Measurements from ENCODE around the gene KYNU.

KYNU gene

DNA sequence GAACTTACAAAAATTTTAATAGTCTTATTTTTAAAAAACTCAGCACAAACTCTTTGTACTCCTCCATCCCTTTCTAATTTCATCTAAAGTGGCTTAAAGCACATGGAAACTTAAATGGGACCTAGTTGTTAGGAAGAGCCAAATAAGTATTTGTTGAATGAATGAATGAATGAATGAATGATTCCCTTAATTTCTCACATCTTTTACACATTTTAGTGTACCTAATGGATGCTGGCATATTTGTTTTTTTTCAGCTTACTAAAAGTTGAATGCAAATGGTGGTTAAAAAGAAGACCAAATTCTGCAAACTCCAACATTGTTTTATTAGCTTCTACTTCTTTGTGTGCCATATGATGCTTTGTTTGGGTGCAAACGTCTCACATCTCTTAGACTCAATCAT is 89.6 kb downstream of the KYNU start:
- DNase-seq, result no peak

DNA sequence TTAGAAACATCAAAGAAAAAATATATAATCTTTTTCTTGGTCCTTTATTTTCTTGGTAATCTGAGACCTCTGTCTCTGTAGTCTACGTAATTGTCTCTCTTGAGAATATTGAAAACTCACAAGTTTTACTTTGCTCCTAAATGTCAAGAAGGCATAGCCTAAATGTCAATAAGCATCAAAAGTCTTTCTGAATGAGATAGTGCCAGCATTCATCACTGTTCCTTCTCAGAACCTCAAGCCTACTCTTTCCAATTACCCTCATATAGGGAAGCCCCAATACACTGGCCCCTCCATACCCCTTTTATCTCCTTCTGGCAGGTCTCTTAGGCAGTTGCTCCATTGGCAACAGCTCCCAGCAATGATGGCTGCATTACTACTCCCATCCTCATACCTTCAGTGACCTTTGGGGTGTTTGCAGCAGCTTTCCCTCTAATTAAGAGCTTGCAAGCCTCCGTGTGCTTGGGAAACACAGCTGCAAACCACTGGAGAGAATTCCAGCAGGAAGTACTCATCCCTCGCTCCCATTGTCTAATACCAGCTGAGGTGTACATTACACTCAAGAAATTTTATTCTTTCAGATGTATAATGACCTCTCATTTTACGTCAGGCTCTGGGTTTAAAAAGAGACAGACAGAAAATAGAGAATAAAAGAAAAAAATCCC is 95.8 kb downstream of the KYNU start:
- no peak for DNase-seq

DNA sequence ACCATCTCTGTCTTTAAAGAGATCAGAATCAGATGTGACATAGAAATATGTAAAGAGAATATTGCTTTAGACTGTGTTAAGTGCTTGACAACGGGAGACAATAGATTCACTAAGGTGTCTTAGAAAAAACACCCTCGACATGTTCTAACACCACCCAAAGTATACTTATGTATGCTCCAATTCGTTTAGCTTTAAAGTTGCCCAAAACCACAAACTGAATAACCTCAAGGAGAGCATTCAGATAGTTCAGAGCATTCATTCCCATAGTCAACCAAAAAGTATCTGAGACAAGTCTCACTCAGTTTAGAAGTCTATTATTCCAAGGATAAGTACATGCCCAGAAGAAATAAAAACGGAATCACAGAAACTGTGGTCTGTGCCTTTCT is 96.4 kb downstream of the KYNU start:
- no peak for DNase-seq

DNA sequence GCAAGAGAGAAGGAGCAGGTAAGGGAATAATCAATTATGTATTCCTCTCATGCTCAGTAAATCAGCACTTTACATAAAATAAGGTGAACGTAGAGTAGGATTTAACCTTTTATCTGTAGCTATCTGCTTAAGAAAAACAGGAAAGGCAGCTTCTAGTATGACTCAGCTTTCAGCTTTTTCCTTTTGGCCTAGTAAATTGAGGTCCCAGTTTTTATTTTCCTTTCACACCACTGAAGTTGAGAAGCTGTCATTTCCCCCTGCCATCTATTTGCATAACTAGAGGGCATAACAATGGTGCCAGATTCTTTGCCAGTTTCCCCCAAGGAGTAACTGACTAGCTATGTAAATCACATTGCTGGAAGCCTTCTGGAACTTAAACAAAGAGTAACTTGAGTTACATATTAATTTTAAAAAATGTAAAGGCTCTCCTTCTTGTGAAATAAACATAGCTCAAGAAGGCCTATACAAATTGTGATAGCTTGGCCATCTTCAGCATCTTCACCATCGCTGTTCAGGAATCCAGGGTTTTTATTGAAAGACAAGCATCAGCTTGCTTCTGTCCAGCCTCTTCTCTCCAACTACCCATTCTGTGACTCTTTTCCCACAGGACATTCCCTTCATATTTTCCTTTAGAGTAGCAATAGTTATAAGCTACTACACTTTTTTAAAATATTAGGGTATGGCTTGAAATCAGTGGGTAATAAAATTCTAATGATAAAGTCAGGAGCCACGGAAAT is 97.0 kb downstream of the KYNU start:
- DNase-seq, result no peak

DNA sequence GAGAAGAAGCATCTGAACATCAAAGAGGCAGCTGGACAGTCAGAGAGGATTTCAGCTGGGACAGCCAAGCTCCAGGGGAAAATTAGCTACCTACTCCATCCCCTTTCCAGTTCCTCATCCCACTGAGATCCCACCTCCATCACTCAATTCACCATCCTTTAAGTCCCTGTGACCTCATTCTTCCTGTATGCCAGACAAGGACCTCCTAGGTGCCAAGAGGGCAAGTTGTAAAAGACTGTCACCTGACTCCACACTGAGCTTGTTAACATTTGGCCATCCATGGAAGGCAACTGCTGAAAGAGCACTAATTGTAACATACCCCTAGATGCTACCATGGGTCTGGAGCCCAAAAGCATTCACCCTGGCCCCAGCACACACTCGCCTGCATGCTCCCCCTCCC is 97.8 kb downstream of the KYNU start:
- no peak for DNase-seq

DNA sequence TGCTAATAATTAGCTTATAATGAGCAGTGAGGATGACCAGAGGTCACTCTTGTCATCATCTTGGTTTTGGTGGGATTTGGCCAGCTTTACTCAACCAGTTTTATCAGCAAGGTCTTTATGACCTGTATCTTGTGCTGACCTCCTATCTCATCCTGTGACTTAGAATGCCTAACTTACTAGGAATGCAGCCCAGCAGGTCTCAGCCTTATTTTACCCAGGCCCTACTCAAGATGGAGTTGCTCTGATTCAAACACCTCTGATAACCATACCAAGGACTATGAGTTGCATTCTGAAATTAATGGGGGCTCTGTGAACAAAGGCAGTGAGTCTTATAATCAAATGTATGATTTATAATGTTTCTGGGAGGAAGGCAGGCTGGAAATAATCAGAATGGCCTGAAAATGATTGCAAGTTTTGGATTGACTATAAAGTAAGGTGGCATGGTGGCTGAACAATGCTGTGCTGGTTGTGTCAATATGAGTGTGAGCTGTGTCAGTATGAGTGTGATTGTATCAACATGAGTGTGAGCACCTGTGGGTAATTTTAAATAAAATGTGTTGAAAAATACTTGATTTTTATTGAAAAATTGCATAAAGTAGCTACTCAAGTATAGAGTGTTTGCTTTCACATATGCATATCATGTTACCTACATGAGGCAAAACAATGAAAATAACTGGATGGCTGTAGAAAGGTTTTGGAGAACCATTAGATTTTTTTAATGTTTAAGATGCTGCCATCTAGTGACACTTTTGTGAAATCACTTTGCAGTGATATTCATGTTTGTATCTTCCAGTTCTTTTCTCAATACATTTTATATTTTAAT is 103.0 kb downstream of the KYNU start:
- no peak for DNase-seq

DNA sequence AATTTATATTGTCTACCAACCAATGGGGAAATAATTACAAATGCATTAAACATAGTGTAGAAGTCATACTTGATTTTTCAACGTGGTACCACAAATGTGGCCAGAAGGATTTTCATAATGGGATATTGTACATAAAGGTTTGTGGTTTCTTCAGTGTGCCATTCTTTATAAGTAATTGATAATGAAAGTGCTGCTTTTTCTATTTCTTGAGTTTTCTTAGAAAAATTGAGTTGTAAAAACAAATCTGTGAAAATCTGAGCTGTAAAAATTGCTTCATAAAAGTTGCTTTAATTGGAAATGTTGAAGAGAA is 103.6 kb downstream of the KYNU start:
- no peak for DNase-seq

DNA sequence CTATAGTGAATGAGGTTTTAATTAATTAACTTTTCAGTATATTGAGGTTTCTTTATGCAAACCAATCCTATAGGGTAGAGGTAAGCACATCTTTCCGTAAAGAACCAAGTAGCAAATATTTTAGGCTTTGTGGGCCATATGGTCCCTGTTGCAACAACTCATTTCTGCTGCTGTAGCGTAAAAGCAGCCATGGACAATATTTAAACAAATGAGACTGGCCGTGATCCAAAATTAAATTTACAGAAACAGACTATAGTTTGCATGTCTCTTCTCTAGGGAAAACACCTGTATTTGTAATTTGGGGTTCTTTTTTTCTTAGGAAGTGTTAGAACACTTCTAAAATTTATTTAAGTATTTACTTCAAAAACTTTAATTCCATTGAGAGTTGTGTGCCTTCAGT is 104.3 kb downstream of the KYNU start:
- DNase-seq, result no peak

DNA sequence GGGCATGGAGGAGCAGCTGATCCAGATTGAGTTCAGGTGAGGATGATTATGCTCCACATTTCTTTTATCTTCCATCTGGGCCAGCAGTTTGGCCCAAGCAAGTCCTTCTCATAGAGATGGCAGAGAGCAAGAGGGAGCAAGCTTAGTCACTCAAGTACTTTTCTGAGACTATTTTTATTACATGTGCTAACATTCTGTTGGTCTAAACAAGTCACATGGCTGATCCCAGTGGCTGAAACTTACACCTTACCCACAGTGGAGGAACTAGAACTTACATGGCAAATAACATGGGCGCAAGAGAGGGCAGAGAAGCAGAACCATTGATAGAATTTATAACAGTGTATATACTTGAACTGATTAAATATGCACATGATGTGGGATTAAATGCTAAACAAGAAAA is 105.7 kb downstream of the KYNU start:
- no peak for DNase-seq

DNA sequence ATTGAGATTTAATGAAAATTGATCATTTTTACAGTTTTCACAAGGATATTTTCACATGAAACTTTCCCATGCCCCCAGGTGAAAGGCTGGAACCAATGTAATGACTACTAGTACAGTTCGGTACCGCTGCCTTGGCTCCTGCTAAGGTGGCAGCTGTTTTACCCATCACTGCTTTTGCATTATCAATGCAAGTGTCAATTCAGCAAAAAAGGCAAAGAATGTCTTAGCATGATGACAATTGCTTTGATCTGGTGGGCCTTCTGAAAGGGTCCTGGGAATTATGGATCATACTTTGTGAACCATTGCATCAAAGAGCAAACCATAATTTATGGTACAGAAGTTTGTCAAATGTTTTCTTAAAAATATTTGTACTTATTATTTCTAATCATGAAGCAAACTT is 107.2 kb downstream of the KYNU start:
- no peak for DNase-seq

DNA sequence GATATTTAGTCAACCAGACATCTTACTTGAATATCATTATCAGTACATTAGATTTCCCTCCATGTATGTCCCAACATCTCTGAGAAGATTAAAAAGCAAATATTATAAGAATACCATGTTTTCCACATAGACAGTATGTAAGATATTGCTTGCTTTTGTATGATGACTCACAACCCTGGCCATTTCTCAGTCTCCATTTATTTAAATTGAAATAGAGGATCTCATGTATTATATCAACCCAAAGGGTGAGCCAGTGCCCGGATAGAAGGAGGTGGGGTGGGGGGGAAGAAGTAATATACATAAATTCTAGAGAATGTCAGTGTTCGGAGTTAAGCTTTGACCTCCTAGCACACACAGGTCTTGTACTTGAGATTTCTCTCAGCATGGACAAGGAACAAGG is 109.6 kb downstream of the KYNU start:
- no peak for DNase-seq

DNA sequence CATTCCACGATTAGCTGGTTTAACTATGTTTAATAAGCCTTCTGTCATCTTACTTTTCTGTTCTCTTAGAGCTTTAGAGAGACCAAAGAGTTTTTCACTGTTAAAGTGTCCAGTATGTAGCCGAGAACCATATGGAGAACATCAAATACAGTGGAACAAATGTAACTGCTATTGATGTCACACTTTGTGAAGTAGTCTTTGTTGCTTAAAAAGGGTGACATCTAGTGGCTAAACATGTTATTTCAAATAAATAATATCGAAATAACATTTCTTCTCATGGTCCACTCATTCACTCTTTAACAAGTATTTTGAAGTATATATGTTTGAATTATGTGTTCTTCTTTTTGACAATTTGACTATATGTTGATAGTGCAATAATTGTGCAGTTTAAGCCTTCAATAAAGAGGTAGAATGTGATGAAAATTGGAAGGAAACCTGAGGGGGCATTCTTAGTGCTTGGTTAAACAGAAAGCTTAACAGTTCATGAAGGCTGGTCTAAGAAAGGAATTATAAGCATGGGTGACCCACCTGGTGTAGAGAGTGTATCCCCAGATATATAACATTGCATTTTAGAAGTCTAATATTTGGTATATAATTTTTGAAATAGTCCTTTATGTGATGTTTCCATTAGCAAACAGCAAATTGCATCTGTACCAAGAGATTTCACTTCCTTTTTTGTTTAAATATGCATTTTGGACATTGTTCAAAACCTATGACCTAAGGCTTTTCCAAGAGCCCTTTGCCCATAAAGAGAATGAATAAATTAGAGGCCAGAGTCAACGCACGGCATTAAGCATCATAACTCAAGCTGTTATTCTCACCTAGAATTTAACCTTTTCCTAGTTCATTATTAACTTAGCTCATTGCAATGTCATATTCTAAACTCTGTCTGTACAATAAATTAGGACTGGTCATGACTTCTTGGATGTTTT is 112.1 kb downstream of the KYNU start:
- no peak for DNase-seq

DNA sequence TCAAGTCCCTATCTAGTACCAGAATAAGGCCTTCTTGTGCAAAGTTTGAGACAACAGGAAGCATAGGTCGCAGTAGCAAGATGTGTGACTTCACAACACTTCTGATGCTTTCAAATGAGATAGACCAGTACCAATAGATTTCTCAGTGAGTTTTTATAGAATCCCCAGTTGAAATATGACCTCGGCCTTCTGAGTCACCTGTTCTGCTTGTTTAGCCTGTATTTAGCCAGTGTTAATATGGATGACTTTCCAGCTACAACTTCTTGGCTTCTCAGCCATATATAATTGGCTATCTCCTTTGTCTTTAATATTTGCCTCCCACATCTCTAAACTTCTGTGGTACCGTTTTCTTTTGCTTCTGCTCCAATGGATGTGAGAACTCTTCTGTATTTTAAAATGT is 113.8 kb downstream of the KYNU start:
- no peak for DNase-seq

DNA sequence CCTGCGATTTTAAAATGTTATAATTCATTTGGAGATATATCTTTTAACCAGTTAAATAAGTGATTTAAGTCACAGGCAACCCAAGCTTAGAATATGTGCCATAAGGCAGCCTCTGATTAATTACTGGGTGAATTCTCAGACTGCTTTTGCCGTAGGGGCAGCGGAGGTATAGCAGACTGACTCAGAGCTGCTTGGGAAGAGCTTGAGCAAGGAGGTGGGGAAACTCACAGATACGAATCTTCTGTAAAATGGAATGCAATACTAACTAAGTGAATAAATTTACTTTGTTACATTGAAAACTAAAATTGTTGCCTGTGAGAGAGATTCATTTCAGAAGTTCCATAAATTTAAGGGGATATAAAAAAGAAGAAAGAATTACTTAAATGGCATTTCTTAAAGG is 115.4 kb downstream of the KYNU start:
- DNase-seq, result no peak

DNA sequence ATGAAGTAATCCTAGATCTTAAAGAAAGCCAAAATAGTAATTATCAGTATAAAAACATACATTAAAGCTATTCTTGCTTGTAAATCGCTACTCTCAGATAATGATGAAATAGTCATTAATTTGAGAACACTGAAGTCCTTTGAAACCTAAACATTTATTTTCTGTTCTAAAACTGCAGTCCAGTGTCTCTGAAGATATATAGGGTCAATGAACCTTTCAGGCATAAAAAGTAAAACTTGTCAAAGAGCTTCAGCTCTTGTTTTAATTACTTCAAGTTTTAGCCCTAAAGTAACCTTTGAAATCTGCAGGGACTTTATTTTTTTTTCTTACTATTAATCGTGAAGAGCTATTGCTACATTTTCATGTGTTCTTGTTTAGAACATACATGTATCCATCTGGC is 116.3 kb downstream of the KYNU start:
- no peak for DNase-seq

DNA sequence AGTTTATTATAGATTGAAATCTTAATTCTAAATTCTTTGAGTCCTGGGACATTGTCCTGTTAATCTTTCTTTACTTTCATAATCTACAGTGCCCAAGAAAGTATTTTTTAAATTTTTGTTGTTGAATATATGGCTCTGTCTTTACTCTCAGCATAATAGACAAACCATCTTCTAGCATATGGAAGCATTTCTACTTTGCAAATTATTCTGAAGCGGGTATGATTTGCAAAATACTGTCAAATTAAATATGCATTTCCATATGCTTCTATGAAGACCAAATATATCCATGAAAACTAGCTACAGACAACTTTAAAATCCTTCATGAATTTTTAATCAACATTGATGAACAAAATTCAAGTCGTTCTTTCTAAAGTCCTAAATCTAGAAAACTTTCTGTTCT is 117.2 kb downstream of the KYNU start:
- DNase-seq, result no peak

DNA sequence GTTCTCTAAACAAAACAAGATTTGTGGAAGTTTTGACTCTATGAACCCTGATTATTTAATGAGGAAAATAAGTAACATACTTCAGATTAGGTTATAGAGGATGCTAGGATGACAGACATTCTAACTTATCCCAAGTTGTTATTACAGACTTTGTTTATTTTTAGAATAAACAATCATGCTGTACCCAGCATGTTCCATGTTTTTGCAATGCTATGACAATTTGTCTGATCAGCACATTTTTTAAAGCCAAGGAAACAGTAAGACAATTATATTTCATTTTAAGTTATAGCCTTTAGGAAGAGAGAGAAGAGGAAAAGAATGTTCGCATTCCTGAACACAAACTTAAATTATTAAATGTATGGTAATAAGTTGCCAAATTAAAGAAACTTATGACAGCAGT is 119.8 kb downstream of the KYNU start:
- no peak for DNase-seq

DNA sequence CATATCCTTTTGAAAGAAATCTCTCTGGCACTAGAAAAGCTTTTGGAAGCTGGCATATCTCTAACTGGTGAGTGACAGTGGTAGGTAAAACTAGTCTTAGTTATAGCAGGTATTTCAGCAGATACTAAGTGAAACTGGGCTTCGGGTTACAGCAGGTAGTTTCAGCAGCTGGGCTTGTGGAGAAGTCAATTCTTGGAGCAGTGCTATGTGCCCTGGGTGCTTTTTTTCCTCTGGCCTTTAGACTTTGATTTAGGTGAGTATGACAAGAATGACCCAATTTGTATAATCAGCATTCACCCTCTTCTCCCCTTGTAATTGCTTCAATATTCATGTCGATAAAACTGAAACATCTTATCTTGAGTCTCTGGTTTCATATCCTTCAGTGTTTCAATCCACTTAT is 123.1 kb downstream of the KYNU start:
- DNase-seq, result no peak

DNA sequence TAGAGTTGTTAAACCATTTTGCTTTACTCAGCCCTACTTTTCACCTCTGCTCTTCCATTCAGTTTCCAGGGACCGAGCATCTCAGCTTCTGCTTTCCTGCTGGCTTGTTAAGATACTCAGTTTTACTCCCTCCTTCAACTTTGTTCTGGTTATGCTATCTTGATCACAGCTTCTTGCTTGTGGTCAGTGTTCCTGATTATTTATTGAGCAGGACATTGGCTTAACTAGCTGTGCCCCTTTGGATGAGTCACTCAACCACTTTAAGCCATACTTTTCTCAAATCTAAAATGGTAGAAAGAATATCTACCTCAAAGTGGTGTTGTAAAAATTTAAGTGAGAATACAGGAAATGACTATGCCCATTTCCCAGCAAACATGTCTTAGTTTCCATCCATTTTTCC is 124.0 kb downstream of the KYNU start:
- DNase-seq, result no peak

DNA sequence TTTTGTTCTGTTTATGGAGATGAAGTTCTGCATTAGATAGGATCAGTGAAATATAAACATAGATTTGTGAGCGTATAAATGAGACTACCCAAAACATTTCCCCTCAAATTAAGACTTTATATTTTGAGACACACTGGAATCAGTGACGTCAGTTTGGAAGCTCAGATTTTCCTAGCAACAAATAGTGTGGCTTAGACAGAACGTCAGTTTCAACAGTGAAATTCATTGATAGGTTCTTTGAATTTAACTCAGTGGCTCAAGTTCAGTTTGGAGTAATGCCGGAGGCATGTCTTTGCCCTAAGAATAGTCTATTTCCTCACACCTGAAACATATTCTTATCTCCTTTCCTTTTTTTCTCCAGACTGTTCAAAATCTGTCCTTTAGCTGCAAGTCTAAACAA is 138.2 kb downstream of the KYNU start:
- no peak for DNase-seq

DNA sequence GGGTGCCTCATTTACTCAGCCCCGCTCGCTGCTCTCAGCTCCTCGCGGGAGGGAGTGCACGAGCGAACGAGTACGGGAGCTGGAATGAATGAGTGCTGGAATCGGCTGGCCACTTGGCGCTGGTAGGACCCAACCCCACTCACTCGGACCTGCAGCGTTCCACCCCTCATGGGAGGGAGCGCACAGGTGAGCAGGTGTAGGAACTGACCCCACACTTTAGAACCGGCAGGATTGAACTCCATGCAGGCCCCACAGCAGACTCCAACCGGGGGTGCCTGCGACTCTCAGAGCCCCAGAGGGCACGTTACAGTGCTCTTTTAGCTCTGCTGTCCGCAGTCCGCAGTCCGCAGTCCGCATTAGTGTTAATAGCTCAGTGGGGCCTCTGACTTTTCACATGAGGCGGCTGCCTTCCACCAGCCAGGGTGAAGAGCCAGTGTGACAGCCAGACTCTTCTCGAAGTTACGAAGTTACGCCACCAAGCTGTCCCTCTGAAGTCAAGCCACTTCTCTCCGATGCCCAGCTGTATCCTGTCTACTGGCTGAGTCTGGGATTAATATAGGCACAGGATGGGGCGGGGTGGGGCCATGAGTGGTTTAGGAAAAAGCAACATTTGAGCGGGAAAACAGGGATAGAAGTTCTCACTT is 149.1 kb downstream of the KYNU start:
- DNase-seq, result no peak

DNA sequence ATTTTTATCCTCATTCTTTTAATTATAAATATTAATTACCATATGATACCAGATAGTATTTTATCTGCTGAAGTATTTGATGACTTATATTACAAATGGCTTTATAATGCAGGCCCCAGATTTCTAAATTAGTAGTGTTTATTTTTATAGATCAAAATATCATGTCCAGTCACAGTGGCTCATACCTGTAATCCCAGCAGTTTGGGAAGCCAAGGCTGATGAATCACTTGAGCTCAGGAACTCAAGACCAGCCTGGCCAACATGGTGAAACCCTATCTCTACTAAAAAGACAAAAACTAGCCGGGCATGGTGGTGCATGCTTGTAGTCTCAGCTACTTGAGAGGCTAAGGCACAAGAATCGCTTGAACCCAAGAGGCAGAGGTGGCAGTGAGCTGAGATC is 151.7 kb downstream of the KYNU start:
- no peak for DNase-seq

DNA sequence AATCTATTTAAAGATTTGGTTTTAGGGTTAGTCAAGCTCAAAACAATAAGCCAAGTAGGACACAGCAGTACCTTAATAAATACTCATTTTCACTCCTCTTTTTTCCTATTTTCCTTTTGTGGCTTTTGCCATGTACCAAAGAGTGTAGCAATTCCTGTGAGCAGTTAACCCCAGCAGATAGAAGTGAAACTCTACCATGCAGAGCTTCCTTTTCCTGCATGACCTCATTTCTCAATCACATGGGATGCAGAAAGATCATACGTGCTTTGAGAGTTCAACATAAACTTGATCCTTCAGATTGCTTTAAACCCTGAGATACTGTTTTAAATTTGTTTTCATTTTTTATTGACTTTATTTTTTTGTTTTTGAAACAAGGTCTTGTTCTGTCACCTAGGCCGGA is 152.7 kb downstream of the KYNU start:
- no peak for DNase-seq
